ENCODE data around the gene GLA.

The GLA gene

DNA sequence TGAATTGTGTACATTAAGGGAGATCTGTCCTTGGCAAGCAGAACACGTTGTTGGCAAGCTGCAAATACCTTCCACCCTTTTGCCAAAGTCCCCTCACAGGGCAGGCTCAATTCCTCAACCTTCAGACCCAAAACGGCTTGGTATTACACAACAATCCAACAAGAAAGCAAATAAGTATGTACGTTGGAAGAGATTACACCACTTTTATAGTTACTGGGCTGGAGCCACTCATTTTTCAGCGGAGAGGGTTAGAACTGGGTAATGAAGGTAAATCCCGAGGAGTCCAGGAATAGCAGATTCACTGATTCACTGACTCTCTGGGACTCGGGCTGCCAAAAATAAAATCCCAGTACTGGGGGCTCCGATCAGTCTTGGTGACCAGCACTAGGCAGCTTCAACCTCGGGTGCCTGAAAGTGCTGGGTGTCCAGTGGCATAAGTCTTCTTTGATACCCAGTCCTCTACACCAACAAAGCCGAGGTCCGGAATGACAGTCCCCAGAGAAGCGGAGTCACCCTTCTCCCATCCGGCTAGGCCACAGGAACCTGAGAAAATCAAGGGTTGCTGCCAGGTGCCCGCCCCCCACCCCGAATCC is 59.8 kb downstream of the GLA start:
- Histone ChIP-seq H3K9me3 (ENCODE audit: control insufficient read depth, insufficient read depth, low read length) (no peaks in the 10 kb centered on the region), H3F3A (ENCODE audit: control insufficient read depth, insufficient read depth) (peaks cover 7% of the 10 kb centered on the region), H3K27ac (ENCODE audit: low read depth, low read length) (peak overlapping the region; percentile 62), H3K36me3 (ENCODE audit: control insufficient read depth, low read length) (peaks cover 45% of the 10 kb centered on the region), H3K4me2 (ENCODE audit: low read length) (peak overlapping the region; percentile 85), H3K4me1 (ENCODE audit: control insufficient read depth, low read length) (peaks cover 18% of the 10 kb centered on the region), H3K79me2 (ENCODE audit: control insufficient read depth, low read length) (peaks cover 44% of the 10 kb centered on the region), H3K4me3 (ENCODE audit: low read length) (peak overlapping the region; percentile 89), H3K9me2 (replicated peaks; ENCODE audit: control insufficient read depth, low read length) (no peaks in the 10 kb centered on the region), H3K27me3 (ENCODE audit: control insufficient read depth, low read length) (no peaks in the 10 kb centered on the region), H4K20me1 (ENCODE audit: control insufficient read depth, insufficient read depth, low read depth, low read length) (no peaks in the 10 kb centered on the region)
- no peak for TF ChIP-seq EZH2phosphoT487 (IDR thresholded peaks at IDR 0.05; ENCODE audit: borderline replicate concordance, low read length)
- TF ChIP-seq, protein P1, sequence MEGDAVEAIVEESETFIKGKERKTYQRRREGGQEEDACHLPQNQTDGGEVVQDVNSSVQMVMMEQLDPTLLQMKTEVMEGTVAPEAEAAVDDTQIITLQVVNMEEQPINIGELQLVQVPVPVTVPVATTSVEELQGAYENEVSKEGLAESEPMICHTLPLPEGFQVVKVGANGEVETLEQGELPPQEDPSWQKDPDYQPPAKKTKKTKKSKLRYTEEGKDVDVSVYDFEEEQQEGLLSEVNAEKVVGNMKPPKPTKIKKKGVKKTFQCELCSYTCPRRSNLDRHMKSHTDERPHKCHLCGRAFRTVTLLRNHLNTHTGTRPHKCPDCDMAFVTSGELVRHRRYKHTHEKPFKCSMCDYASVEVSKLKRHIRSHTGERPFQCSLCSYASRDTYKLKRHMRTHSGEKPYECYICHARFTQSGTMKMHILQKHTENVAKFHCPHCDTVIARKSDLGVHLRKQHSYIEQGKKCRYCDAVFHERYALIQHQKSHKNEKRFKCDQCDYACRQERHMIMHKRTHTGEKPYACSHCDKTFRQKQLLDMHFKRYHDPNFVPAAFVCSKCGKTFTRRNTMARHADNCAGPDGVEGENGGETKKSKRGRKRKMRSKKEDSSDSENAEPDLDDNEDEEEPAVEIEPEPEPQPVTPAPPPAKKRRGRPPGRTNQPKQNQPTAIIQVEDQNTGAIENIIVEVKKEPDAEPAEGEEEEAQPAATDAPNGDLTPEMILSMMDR (IDR thresholded peaks at IDR 0.05; ENCODE audit: low read depth, low read length, poor library complexity, severe bottlenecking): no peak
